ENCODE data around the gene DTNB. TPM values are rescaled to one million over a fixed set of nuclear protein-coding genes. Genes with fewer than 3 reads are reported as not detected.

DTNB gene
- total and polyA plus RNA-seq, 10 of the 15 experiments (the other 5 are each of a cell fraction or from before 2014, with no cell fraction given), result 4.5 to 30.6 (median 11.9) TPM

- WGBS (ENCODE audit: insufficient coverage, insufficient replicate concordance, low lambda C conversion rate, missing lambda C conversion rate), result 0% methylated on average over 1 of the region's 1 CpG
- Histone ChIP-seq H3K27ac (ENCODE audit: control insufficient read depth, insufficient read depth) (no peak overlapping the region), H3K27me3 (replicated peaks in 1 of 2; ENCODE audit: control insufficient read depth in 2 of 2, insufficient read depth in 2 of 2, low read length in 1 of 2) (0 out of 4 replicates have a peak, but pooled peaks cover 0 to 5% of the 10 kb centered on the region in 2 experiments), H4K20me1 (ENCODE audit: control insufficient read depth, insufficient read depth) (no peaks in the 10 kb centered on the region), H3K4me2 (ENCODE audit: control insufficient read depth, insufficient read depth) (no peak overlapping the region), H3K4me3 (no peak overlapping the region), H3K9me3 (replicated peaks; ENCODE audit: control insufficient read depth, insufficient read depth, low read length) (no peaks in the 10 kb centered on the region), H3K9ac (ENCODE audit: control insufficient read depth, insufficient read depth, low read length) (no peak overlapping the region), H2AFZ (ENCODE audit: control insufficient read depth, low read depth, low read length) (no peak overlapping the region), H3K4me1 (ENCODE audit: control insufficient read depth, insufficient read depth, low read length) (no peaks in the 10 kb centered on the region), H3K79me2 (ENCODE audit: control insufficient read depth, insufficient read depth, low read length) (no peaks in the 10 kb centered on the region), H3K36me3 (ENCODE audit: control insufficient read depth in 2 of 2, insufficient read depth in 2 of 2, low read length in 1 of 2) (no peaks in the 10 kb centered on the region)
- DNase-seq (ENCODE audit: low read depth, low spot score) (no peak), ATAC-seq (no peak), FAIRE-seq (no peak)
- ChIA-PET RAD21 (ENCODE audit: unreplicated experiment) (no interaction called here), CTCF (no interaction called here), POLR2A (no interaction called here), SMC1A (ENCODE audit: uncharacterized antibody, unreplicated experiment) (interaction anchor here (1.3 to 1.7 kb wide), 2 partner anchors 91 to 118 kb away, joined by 3 to 4 read pairs; no protein-coding TSS in a partner anchor)
- no TSS peak for BruUV-seq (replicated peaks)
- TF ChIP-seq SUZ12 (IDR thresholded peaks at IDR 0.05; ENCODE audit: unreplicated experiment), result no peak
- in situ Hi-C loops (cut with MboI), result no loop called here
- intact Hi-C loops (cut with micrococcal nuclease; ENCODE audit: unreplicated experiment), result no loop called here
Measured at GRCh38 chr2:25720575-25720974, 47.2 kb upstream of the DTNB start.

- Histone ChIP-seq H3K9me3 (replicated peaks; ENCODE audit: control insufficient read depth, insufficient read depth, low read length) (no peaks in the 10 kb centered on the region), H3K4me1 (ENCODE audit: control insufficient read depth, insufficient read depth, low read length) (no peaks in the 10 kb centered on the region), H2AFZ (ENCODE audit: control insufficient read depth, low read depth, low read length) (no peak overlapping the region), H3K36me3 (ENCODE audit: control insufficient read depth in 2 of 2, insufficient read depth in 2 of 2, low read length in 1 of 2) (no peaks in the 10 kb centered on the region), H3K79me2 (ENCODE audit: control insufficient read depth, insufficient read depth, low read length) (no peaks in the 10 kb centered on the region), H3K9ac (ENCODE audit: control insufficient read depth, insufficient read depth, low read length) (no peak overlapping the region), H3K27ac (ENCODE audit: control insufficient read depth, insufficient read depth) (no peak overlapping the region), H3K4me2 (ENCODE audit: control insufficient read depth, insufficient read depth) (no peak overlapping the region), H3K27me3 (replicated peaks in 1 of 2; ENCODE audit: control insufficient read depth in 2 of 2, insufficient read depth in 2 of 2, low read length in 1 of 2) (no peaks in the 10 kb centered on the region), H3K4me3 (no peak overlapping the region), H4K20me1 (ENCODE audit: control insufficient read depth, insufficient read depth) (no peaks in the 10 kb centered on the region)
- ChIA-PET RAD21 (ENCODE audit: unreplicated experiment) (no interaction called here), CTCF (interaction anchor here (1.7 to 4.7 kb wide), 2 partner anchors 15 to 107 kb away, joined by 10 to 23 read pairs; no protein-coding TSS in a partner anchor), SMC1A (ENCODE audit: uncharacterized antibody, unreplicated experiment) (interaction anchor here (0.5 to 2.2 kb wide), 5 partner anchors 13 to 971 kb away, joined by 3 to 9 read pairs (median 5); no protein-coding TSS in a partner anchor), POLR2A (no interaction called here)
- TF ChIP-seq HDAC2 (IDR thresholded peaks at IDR 0.05), result no peak
- no peak for TF ChIP-seq KDM1A (IDR thresholded peaks at IDR 0.05; ENCODE audit: borderline replicate concordance)
- no peak for TF ChIP-seq ZNF217 (IDR thresholded peaks at IDR 0.05)
- peak; percentile 10 to 16 (median 11); a peak in 4 of 6 replicates for TF ChIP-seq CTCF (IDR thresholded peaks at IDR 0.05 in 2 of 3, conservative IDR thresholded peaks at IDR 0.05 in 1 of 3; ENCODE audit: control insufficient read depth in 2 of 3, extremely low read depth in 1 of 3, insufficient read depth in 1 of 3, low read depth in 3 of 3, low read length in 3 of 3)
- TF ChIP-seq RAD21 (IDR thresholded peaks at IDR 0.05; ENCODE audit: insufficient read depth, low read depth, low read length), result peak; percentile 39; the same call in 1 of the 2 replicates
- ATAC-seq (0 out of 3 replicates have a peak, but pooled peaks have one; percentile 27), DNase-seq (ENCODE audit: low read depth, low spot score) (no peak), FAIRE-seq (no peak)
- in situ Hi-C loops (cut with MboI), result no loop called here
- no TSS peak for BruUV-seq (replicated peaks)
- intact Hi-C loops (cut with micrococcal nuclease; ENCODE audit: unreplicated experiment), result no loop called here
- WGBS (ENCODE audit: insufficient coverage, insufficient replicate concordance, low lambda C conversion rate, missing lambda C conversion rate), result 71% methylated on average over 1 of the region's 1 CpG
Measured at GRCh38 chr2:25714740-25715139, 41.4 kb upstream of the DTNB start.

Data from GM12878 (cell line).